IPS-18a (cell line): ENCODE measurements around the gene PRR3.

Experiments used
- H3K27ac ChIP-seq: one replicate; pipeline ENCODE4 v1.5.1; 2013; ENCODE audit warnings: low read length
- H3K27me3 ChIP-seq: one replicate; pipeline ENCODE4 v1.6.1; 2013; ENCODE audit warnings: mild to moderate bottlenecking, low read length; ENCODE audit not compliant: control insufficient read depth, insufficient read depth
- H3K36me3 ChIP-seq: one replicate; pipeline ENCODE4 v1.6.1; 2013; ENCODE audit warnings: low read depth, low read length; ENCODE audit not compliant: control insufficient read depth
- H3K4me1 ChIP-seq: one replicate; pipeline ENCODE4 v1.6.1; 2013; ENCODE audit warnings: low read depth, low read length; ENCODE audit not compliant: control insufficient read depth
- H3K4me3 ChIP-seq: one replicate; pipeline ENCODE4 v1.5.1; 2013; ENCODE audit warnings: low read length
- H3K9ac ChIP-seq: one replicate; pipeline ENCODE4 v1.6.1; 2013; ENCODE audit warnings: mild to moderate bottlenecking, low read length, moderate library complexity
- H3K9me3 ChIP-seq: one replicate; pipeline ENCODE4 v1.6.1; 2013; ENCODE audit warnings: low read depth, low read length; ENCODE audit not compliant: control insufficient read depth

PRR3 gene

GRCh38 chr6:30542915-30543314 lies 14.2 kb upstream of the PRR3 start:
- H3K27ac ChIP-seq: no peak overlapping the region
- peaks cover 3% of the 10 kb centered on the region for H3K4me1 ChIP-seq
- no peak overlapping the region for H3K4me3 ChIP-seq

DNA sequence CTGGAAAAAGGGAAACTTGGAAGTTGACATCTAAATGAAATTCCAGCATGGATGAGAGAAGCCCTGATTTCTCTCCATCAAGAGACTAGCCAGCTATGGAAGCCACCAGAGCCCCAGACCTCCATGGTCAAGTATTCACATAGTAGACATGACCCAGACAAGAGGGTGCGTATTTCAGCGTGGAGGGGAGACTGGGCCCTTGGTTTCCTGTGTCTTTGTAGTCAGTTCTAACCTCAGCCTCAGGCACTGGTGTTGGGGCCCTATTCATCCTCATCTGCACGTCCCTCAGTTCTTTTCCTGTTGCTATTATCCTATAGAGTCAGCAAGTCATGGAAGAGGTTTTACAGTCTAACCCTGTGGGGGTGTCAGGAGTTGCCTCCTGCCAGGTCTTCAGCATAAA lies 13.3 kb upstream of the PRR3 start:
- Histone ChIP-seq H3K27me3 (no peaks in the 10 kb centered on the region), H3K9ac (no peak overlapping the region), H3K4me1 (peaks cover 3% of the 10 kb centered on the region), H3K9me3 (no peaks in the 10 kb centered on the region), H3K27ac (no peak overlapping the region), H3K4me3 (no peak overlapping the region), H3K36me3 (peaks cover 7% of the 10 kb centered on the region)

More at GRCh38 chr6:30542915-30543314, 14.2 kb upstream of the PRR3 start:
- no peaks in the 10 kb centered on the region for H3K27me3 ChIP-seq
- peaks cover 7% of the 10 kb centered on the region for H3K36me3 ChIP-seq
- no peaks in the 10 kb centered on the region for H3K9me3 ChIP-seq
- no peak overlapping the region for H3K9ac ChIP-seq

DNA sequence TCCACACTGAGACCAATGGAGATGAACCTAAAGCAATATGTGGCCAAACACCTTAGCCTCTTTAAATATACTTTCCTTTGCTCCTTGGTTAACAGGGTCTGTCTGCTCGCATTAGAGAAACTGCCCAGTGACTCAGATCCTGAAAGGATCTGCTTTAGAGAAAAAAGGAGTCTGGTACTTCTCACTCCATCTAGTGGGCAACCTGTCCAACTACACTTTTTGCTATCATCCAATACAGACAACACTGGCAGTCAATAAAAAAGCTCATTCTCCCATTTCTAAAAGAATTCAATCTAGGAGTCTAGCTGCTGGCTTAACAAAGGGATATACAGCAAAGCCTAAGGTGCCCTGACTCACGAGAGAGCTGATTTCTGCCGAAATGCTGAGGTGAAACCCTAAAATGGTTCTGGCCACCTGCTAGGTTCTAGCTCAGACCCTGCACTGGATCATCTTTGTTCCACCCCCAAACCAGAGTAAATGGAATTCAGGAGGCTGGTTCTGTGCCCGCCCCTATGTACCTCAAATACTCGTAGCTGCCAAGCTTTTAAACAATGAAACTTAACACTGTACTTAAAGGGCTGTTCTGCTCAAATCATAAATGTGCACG lies 12.3 kb upstream of the PRR3 start:
- no peak overlapping the region for H3K4me3 ChIP-seq
- peaks cover 11% of the 10 kb centered on the region for H3K36me3 ChIP-seq
- H3K9me3 ChIP-seq: no peaks in the 10 kb centered on the region
- H3K27ac ChIP-seq: no peak overlapping the region
- H3K9ac ChIP-seq: no peak overlapping the region
- H3K27me3 ChIP-seq: no peaks in the 10 kb centered on the region
- peaks cover 3% of the 10 kb centered on the region for H3K4me1 ChIP-seq

DNA sequence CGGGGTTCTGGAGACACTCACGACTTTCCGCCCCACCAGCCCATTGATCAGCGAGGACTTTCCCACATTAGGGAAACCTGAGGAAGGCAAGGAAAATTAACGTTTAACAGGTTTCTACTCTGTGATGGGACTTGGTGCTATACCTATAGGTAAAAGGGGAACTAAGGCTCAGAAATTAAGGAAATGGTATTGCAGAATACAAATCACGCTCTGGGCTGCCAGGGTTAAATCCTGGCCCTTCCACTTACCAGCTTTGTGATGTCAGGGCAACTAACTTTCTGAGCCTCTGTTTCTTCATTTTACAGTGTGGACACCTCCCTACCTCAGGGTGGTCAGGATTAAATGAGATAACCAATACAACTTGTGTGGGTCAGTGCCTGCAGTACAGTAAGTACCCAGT lies 9.6 kb upstream of the PRR3 start:
- Histone ChIP-seq H3K36me3 (peaks cover 25% of the 10 kb centered on the region), H3K4me3 (no peak overlapping the region), H3K4me1 (no peaks in the 10 kb centered on the region), H3K27me3 (no peaks in the 10 kb centered on the region), H3K27ac (no peak overlapping the region), H3K9me3 (no peaks in the 10 kb centered on the region), H3K9ac (no peak overlapping the region)

- no peak overlapping the region for H3K27ac ChIP-seq
- no peaks in the 10 kb centered on the region for H3K9me3 ChIP-seq
- no peaks in the 10 kb centered on the region for H3K27me3 ChIP-seq
- H3K4me1 ChIP-seq: no peaks in the 10 kb centered on the region
- H3K36me3 ChIP-seq: peaks cover 33% of the 10 kb centered on the region
- no peak overlapping the region for H3K9ac ChIP-seq
- no peak overlapping the region for H3K4me3 ChIP-seq
Measured at GRCh38 chr6:30548375-30548774, 8.7 kb upstream of the PRR3 start.

GRCh38 chr6:30554404-30554803 lies 2.7 kb upstream of the PRR3 start:
- no peaks in the 10 kb centered on the region for H3K27me3 ChIP-seq
- H3K4me3 ChIP-seq: no peak overlapping the region
- no peaks in the 10 kb centered on the region for H3K9me3 ChIP-seq
- no peak overlapping the region for H3K9ac ChIP-seq
- H3K4me1 ChIP-seq: peaks cover 5% of the 10 kb centered on the region
- no peak overlapping the region for H3K27ac ChIP-seq
- peaks cover 30% of the 10 kb centered on the region for H3K36me3 ChIP-seq

DNA sequence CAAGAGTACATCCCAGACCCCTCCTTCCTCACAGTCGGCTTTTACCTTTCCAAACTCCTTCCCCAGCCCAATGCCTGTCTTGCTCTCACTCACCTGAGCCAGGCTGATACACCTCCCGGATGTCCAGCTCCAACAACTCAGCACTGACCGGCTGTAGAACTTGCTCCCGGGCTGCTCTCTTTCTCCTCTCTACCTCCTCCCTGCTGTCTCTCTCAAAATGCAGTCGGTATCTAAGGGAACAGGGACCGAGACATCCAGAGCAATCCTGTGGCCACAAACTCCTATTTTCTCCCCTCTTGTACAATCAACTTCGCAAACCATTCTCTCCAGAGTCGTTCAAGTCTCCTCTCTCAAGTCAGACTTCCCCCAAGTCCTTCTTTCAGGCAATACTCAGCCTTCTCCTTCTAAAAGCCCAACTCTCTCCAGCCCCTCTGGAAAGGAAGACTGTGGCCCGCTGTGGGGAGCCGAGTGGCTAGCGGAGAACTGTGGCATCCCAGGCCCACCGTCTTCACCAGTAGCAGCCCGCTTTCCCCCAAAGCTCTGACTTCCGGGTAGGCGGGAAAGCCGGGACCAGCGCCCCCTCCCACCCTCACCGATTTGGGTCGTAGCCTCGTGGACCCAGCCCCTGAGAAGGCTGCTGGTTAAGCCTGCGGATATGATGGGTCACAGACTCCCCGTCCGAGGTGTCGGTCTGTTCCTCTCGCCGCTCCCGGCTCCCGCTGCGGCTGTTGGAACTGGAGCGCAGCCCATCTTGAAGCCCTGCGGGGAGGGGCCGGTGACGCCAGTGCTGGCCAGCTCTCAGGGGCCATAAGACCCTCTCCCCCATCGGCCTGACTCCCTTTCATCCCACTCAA lies 1.9 kb upstream of the PRR3 start:
- Histone ChIP-seq H3K9ac (peak overlapping the region; percentile 83), H3K27me3 (no peaks in the 10 kb centered on the region), H3K4me3 (peak overlapping the region; percentile 81), H3K9me3 (no peaks in the 10 kb centered on the region), H3K27ac (no peak overlapping the region), H3K36me3 (peaks cover 29% of the 10 kb centered on the region), H3K4me1 (peaks cover 5% of the 10 kb centered on the region)

- Histone ChIP-seq H3K4me3 (peak overlapping the region; percentile 81), H3K4me1 (peaks cover 5% of the 10 kb centered on the region), H3K27me3 (no peaks in the 10 kb centered on the region), H3K36me3 (peaks cover 27% of the 10 kb centered on the region), H3K9ac (peak overlapping the region; percentile 83), H3K27ac (no peak overlapping the region), H3K9me3 (no peaks in the 10 kb centered on the region)
Measured at GRCh38 chr6:30555816-30556065, 1.4 kb upstream of the PRR3 start.

DNA sequence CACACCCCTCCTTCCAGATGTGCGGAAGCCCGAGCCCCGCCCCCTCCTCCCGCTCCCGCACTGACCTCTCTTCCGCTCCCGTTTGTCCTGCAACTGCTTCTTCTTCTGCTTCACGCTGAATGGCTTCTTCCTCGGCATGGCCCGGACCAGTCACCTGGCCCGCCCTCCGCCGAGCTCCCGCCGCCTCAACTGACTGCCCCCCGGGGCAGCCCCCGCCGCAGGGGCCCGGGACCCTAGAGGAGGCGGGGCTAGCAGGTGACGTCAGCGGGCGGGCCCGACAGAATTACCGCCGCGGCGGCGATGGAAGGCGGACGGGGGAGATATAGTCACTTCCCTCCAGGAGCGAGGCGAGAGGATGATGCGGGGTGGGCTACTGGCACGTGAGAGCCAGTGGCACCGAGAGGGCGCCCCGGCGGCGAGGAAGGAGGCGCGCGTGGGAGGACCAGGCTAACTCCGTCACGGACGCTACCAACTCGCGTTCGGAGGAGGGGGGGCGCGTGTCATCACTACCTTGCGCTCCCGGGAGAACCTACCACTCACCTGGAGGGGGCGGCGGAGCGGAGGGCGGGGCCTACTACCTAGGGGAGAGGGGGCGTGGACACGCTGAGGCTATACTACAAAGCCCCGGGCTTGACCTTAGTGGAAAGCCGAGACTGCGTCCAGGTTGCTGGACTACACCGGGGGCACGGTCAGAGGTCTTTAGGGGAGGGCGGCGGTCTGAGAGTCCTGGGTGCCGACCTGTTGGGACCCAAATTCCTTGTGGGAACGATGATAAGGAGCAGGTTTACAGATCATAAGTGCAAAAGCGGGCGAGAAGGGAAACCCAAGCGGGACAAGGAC lies 809 bp upstream of the PRR3 start, which contains the start of gene GNL1:
Gene GNL1, minus strand, starts transcription at position 424 of the 840 bp plus-strand sequence. Its CDS starts 286 bp downstream, at position 138.
- peak within 1 kb of the TSS; percentile 79 for H3K27ac ChIP-seq
- H3K9ac ChIP-seq: peak within 1 kb of the TSS; percentile 83
- peaks cover 24% of the 10 kb centered on the region for H3K36me3 ChIP-seq
- no peaks in the 10 kb centered on the region for H3K27me3 ChIP-seq
- H3K4me1 ChIP-seq: peaks cover 5% of the 10 kb centered on the region
- no peaks in the 10 kb centered on the region for H3K9me3 ChIP-seq
- H3K4me3 ChIP-seq: peak within 1 kb of the TSS; percentile 81

DNA sequence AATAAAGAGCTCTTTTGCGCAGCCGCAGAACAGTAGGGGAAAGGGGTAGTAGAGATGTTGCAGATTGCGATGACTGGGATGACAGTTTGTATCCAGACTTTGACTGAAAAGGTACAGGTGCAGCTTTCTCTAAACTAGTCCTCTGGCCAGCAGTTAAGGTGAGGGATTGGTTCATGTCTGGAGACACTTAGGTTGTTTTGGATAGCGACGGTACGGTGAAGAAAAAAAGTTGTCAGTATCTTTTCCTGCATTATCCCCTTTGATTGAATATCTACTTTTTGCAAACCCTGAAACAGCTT lies 537 bp downstream of the PRR3 start:
- no peaks in the 10 kb centered on the region for H3K9me3 ChIP-seq
- H3K27me3 ChIP-seq: no peaks in the 10 kb centered on the region
- peaks cover 21% of the 10 kb centered on the region for H3K36me3 ChIP-seq

DNA sequence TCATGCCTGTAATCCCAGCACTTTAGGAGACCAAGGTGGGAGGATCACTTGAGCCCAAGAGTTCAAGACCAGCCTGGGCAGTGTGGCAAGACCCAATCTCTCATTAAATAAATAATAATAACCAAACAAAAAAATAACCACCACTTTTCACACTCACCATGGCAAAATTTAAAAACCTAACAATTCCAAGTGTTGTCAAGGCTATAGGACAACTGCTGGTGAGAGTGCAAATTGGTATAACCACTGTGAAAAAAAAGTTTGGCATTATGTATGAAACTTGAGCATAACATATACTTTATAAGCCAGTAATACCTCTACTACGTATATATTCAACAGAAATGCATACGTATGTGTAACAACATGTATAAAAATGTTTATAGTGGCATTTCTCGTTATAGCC lies 3.8 kb downstream of the PRR3 start:
- no peaks in the 10 kb centered on the region for H3K27me3 ChIP-seq
- no peak overlapping the region for H3K4me3 ChIP-seq
- no peaks in the 10 kb centered on the region for H3K9me3 ChIP-seq
- H3K36me3 ChIP-seq: peaks cover 14% of the 10 kb centered on the region
- H3K4me1 ChIP-seq: no peaks in the 10 kb centered on the region
- H3K27ac ChIP-seq: no peak overlapping the region
- H3K9ac ChIP-seq: no peak overlapping the region

More for the DNA sequence above, 537 bp downstream of the PRR3 start:
- Histone ChIP-seq H3K4me3 (peak overlapping the region; percentile 81), H3K4me1 (peaks cover 5% of the 10 kb centered on the region), H3K27ac (peak overlapping the region; percentile 79), H3K9ac (peak overlapping the region; percentile 83)
